ENCODE data around the gene FGF8. TPM values are rescaled to one million over a fixed set of nuclear protein-coding genes. Genes with fewer than 3 reads are reported as not detected.
A peak's percentile ranks its signal among the peaks of the same experiment; 100 is the strongest.

Gene FGF8
- total RNA-seq, 1 experiment from 2014 or later: 14.3 TPM

DNA sequence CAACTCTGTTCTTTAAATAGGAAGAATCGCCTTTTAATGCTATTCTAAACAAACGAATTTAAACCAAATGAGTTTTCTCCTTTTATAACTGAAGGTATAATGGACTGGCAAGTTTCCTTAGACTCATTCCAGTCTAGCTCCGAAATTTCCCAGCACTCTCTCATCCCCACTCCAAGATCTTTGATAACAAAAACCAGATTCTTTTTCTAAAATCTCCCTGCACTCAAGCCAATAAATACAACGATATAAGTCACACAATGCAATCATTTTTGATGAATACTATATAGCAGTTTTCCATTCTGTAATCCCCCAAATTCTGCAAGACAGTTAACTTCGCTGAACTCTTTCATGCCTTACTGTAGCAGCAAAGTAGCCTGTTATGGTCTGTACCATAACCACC is 40.5 kb upstream of the FGF8 start:
- Histone ChIP-seq H3K27me3 (ENCODE audit: insufficient read depth, low read length) (no peaks in the 10 kb centered on the region), H3K18ac (ENCODE audit: insufficient read length, low read depth, low read length) (no peak overlapping the region), H3K4ac (ENCODE audit: low read depth, low read length) (no peak overlapping the region), H3K4me1 (ENCODE audit: insufficient read depth, low read length) (peaks cover 4% of the 10 kb centered on the region; the same call in 1 of the 2 replicates), H3K23ac (ENCODE audit: insufficient read length, low read depth, low read length) (no peak overlapping the region), H2AK5ac (ENCODE audit: insufficient read length, low read length) (no peak overlapping the region), H3K4me2 (ENCODE audit: insufficient read depth, insufficient read length, low read length) (peak overlapping the region; percentile 96), H3K27ac (ENCODE audit: insufficient read length, low read depth, low read length) (no peak overlapping the region), H3T11ph (ENCODE audit: low read length) (no peak overlapping the region), H3K79me1 (ENCODE audit: insufficient read depth, low read depth, low read length, poor library complexity, severe bottlenecking) (no peaks in the 10 kb centered on the region), H2BK15ac (ENCODE audit: low read depth, low read length) (no peak overlapping the region), H4K20me1 (ENCODE audit: control insufficient read depth, insufficient read depth, insufficient read length) (no peaks in the 10 kb centered on the region), H4K91ac (ENCODE audit: insufficient read length, low read depth, low read length) (no peak overlapping the region), H3K9ac (ENCODE audit: extremely low read depth, insufficient read length, low read length) (peak overlapping the region; percentile 78), H3K23me2 (ENCODE audit: insufficient read length, low read depth, low read length, poor library complexity, severe bottlenecking) (peaks cover 12% of the 10 kb centered on the region), H2BK20ac (ENCODE audit: low read depth, low read length, poor library complexity, severe bottlenecking) (no peak overlapping the region), H3K56ac (ENCODE audit: insufficient read length, low read depth, low read length) (no peak overlapping the region), H2BK12ac (ENCODE audit: insufficient read length, low read depth, low read length) (no peak overlapping the region), H2BK120ac (ENCODE audit: low read depth, low read length, poor library complexity, severe bottlenecking) (no peak overlapping the region), H2AFZ (ENCODE audit: low read length) (no peak overlapping the region), H3K9me3 (ENCODE audit: control insufficient read depth, low read depth, low read length) (no peaks in the 10 kb centered on the region), H4K8ac (replicated peaks; ENCODE audit: insufficient read length, low read depth, low read length) (no peak overlapping the region), H3K14ac (ENCODE audit: insufficient read depth, low read length) (no peak overlapping the region), H4K5ac (ENCODE audit: insufficient read length, low read depth, low read length) (no peak overlapping the region), H2BK5ac (ENCODE audit: insufficient read length, low read length) (no peak overlapping the region), H3K79me2 (ENCODE audit: insufficient read depth, low read length) (peaks cover 40% of the 10 kb centered on the region)
- TF ChIP-seq, protein P1, sequence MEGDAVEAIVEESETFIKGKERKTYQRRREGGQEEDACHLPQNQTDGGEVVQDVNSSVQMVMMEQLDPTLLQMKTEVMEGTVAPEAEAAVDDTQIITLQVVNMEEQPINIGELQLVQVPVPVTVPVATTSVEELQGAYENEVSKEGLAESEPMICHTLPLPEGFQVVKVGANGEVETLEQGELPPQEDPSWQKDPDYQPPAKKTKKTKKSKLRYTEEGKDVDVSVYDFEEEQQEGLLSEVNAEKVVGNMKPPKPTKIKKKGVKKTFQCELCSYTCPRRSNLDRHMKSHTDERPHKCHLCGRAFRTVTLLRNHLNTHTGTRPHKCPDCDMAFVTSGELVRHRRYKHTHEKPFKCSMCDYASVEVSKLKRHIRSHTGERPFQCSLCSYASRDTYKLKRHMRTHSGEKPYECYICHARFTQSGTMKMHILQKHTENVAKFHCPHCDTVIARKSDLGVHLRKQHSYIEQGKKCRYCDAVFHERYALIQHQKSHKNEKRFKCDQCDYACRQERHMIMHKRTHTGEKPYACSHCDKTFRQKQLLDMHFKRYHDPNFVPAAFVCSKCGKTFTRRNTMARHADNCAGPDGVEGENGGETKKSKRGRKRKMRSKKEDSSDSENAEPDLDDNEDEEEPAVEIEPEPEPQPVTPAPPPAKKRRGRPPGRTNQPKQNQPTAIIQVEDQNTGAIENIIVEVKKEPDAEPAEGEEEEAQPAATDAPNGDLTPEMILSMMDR (conservative IDR thresholded peaks at IDR 0.05): no peak
- Mint-ChIP-seq H3K27me3 (ENCODE audit: low read depth) (no peaks in the 10 kb centered on the region), H3K4me3 (peak overlapping the region; percentile 92 to 97), H3K27ac (no peak overlapping the region), H3K4me1 (peaks cover 30 to 35% of the 10 kb centered on the region in 2 experiments), H3K36me3 (ENCODE audit: insufficient read depth in 1 of 3, low read depth in 3 of 3) (peaks cover 7 to 29% (median 16%) of the 10 kb centered on the region in 3 experiments; a peak in 6 of 7 replicates), H3K9me3 (no peaks in the 10 kb centered on the region)
- no peak for DNase-seq
- no CpG with 5 or more reads among the region's 5 CpGs for WGBS (ENCODE audit: extremely low coverage, insufficient read length, low lambda C conversion rate)
